ENCODE measurements around the gene GOLGA8T.
"Not testable (repeated sequence)": the region's sequence is repeated elsewhere in the genome, so short reads cannot be mapped to it uniquely, and the experiment has no call there.

GOLGA8T gene, protein sequence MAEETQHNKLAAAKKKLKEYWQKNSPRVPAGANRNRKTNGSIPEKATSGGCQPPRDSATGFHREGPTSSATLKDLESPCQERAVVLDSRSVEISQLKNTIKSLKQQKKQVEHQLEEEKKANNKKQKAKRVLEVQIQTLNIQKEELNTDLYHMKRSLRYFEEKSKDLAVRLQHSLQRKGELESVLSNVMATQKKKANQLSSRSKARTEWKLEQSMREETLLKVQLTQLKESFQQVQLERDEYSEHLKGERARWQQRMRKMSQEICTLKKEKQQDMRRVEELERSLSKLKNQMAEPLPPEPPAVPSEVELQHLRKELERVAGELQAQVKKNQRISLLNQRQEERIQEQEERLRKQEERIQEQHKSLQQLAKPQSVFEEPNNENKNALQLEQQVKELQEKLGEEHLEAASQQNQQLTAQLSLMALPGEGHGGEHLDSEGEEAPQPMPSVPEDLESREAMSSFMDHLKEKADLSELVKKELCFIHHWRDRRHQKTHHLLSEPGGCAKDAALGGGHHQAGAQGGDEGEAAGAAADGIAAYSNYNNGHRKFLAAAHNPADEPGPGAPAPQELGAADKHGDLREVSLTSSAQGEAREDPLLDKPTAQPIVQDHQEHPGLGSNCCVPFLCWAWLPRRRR

DNA sequence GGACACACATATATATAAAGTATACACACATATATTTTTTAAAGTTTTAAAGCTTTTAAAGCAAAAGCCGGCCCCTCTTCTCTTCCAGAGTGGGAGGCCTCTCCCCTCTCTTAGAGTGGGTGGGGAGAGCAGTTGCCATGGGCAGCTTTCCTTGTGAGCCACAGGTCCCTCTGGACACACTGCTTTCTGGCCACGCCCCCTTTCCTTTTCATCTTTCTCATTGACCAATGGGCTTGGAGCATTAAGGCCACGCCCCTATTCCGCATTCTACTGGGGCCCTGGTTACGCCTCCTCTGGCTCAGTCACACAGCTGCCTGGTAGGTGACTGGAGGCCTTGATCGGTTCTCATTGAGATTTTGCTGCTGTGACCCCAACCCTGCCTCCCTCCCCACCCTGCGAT lies at the start of gene GOLGA8T:
TSS of gene GOLGA8T (plus strand) at position 301 of the 400 bp plus-strand sequence. CDS start at position 399, 98 bp downstream.
- not testable (repeated sequence) for DNase-seq

DNA sequence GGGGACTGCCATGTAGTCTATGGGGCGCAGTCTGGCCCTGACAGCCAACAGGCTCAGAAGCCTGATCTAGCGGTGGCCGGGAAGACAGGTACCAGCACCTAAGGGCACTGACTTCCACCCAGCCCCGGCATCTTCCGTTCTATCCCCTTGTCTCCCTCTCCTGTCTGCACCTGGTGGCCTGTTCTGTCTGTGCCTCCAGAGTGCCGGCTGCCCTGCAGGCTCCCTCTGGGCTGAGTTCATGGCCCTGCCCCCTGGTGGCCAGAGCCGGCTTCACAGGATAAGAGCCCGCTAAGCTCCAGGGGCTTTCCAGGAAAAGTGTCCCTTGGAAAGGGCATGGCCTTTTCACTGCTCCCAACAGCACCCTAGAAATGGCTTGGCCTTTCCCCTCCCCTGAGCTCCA lies 37.0 kb upstream of the GOLGA8T start:
- DNase-seq = not testable (repeated sequence)

DNA sequence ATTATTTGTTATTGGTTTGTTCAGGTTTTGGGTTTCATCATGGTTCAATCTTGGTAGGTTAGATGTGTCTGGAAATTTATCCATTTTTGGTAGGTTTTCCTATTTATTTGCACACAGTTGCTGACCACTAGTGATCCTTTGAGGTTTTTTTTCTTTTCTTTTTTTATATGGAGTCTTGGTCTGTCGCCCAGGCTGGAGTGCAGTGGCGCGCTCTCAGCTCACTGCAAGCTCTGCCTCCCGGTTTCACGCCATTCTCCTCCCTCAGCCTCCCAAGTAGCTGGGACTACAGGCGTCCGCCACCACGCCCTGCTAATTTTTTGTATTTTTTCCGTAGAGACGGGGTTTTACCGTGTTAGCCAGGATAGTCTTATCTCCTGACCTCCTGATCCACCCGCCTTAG lies 32.0 kb upstream of the GOLGA8T start:
- DNase-seq = not testable (repeated sequence)

DNA sequence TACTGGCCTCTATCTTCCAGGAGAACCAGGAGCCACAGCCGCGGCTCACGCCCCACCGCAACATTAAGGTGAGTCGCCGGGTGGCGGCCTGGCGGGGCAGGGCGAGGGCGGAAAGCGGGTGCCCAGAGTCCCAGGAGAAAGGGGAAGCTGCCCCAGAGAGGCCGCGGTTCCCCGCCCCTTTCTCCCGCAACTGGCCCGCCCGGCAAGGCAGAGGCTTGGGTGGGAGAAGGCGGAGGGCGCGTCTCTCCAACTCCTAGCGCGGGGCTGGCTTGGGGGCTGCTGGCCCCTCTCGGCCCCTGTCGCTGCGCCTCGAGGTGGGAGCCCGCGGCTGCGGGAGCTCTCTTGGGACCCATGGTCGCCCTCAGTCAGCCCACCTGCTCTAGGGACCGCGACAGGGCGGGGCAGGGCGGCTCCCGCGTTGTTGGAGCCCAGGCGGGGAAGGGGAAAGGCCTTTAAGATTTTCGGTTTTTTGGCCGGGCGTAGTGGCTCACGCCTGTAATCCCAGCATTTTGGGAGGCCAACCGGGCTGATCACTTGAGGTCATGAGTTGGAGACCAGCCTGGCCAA lies 30.8 kb upstream of the GOLGA8T start:
- DNase-seq = not testable (repeated sequence)

DNA sequence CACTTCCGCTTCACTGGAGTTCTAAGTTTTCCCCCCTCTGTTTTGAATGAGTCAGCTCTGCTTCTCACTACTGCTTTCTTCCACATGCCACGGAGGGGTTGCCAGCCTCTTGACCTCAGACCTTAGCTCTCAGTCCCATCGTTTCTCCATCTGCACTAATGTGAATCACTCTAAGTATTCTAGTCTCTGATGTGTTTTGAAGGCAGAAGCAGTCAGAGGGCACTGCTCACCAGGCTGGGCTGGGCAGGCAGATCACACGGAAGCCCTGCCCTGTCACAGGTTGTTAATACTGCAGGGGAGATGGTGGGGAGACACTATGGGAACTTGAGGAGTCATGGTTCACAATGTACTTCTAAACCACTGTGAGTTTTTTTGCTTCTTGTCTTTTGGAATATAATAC lies 24.3 kb upstream of the GOLGA8T start:
- DNase-seq = not testable (repeated sequence)

DNA sequence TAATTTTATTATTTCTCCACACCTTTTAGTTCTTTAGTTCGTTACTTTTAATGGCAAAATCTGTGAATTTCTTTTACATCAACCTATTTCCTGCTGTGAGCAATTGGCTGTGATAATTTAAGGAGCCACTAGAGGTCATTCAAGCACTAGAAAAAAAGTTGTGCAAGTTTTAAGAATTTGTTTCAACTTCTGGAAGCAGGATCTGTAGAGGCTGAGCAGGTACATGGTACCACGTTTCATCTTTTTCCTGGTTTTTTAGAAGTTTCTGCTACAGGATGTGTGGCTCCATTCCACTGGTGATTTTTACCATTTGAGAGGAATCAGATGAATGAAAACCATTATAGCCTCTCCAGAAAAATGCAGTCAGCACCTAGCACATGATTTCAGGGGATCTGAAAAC lies 4.8 kb upstream of the GOLGA8T start:
- DNase-seq = peak; percentile 17

DNA sequence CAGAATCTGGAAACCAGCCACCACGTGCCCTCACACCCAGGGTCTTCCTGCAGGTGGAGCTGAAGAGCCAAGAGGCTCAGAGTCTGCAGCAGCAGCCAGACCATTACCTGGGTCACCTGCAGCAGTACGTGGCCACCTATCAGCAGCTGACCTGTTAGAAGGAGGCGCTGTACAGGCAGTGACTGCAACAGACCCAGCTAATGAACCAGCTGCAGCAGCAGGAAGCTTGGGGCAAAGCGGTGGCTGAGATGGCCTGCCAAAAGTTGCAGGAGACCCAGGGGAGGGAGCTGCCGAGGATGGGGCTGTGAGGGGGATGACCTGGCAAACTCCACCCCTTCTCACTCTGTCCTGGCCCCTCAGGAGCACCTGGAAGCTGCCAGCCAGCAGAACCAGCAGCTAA lies 8.4 kb downstream of the GOLGA8T start:
- not testable (repeated sequence) for DNase-seq

DNA sequence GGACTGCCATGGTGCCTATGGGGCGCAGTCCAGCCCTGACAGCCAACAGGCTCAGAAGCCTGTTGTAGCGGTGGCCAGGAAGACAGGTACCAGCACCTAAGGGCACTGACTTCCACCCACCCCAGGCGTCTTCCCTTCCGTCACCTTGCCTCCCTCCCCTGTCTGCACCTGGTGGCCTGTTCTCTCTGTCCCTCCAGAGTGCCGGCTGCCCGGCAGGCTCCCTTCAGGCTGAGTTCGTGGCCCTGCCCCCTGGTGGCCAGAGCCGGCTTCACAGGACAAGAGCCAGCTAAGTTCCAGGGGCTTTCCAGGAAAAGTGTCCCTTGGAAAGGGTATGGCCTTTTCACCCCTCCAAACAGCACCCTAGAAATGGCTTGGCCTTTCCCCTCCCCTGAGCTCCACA lies 15.0 kb downstream of the GOLGA8T start:
- not testable (repeated sequence) for DNase-seq

DNA sequence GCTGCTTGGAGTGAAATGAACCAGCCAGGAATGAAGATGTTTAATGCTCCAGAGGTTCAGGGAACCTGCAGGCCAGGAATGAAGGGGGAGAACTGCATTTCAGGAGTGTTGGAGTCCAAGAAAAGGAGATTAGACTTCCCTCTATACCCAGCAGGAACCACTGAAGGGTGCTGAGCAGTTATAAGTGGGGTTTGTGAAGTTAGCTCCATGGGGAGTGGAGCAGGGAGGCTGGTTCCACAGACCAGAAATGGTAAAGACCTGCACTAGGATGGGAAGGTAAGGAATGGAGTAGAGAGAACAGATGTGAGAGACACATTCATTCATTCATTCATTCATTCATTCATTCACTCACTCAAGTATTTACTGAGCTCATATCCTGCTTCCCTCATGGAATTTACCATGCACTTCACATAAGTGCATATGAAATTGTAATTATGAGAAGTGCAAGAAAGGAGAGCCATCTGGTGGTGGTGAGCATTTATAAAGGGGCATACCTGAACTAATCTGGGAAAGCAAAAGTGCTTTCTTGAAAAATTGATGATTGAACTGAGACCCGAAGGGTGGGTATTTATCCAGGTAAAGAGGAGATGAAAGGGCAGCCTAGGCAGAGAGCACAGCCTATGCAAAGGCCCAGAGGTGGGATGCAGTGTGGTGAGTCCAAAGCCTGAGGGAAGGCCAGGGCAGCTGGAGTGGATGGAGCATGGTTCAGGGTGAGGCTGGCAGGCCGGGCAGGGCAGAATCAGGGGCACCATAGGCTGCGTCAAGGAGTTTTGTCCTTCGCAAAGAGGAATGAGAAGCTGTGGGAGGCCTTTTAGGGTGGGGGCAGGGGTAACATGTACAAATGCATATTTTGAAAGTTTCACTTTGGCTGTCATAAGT lies 27.9 kb downstream of the GOLGA8T start:
- not testable (repeated sequence) for DNase-seq

DNA sequence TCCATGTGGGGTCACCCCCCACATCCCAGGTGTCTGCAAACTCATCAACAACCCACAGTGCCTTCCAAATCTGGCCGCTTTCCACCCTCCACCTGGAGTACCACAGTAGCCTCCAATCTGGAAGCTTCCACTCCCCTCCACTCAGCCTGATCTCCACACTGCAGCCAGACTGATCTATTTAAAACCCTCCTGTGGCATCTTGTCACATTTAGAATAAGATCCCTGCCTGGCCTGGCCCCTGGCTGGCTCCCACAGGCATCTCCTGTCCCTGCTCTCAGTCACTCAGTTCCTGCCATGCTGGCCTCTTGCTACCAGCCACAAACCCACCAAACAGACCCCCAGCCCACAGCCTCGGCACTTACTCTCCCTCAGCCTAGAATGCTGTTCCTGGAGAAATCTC lies 28.9 kb downstream of the GOLGA8T start:
- DNase-seq = not testable (repeated sequence)

DNA sequence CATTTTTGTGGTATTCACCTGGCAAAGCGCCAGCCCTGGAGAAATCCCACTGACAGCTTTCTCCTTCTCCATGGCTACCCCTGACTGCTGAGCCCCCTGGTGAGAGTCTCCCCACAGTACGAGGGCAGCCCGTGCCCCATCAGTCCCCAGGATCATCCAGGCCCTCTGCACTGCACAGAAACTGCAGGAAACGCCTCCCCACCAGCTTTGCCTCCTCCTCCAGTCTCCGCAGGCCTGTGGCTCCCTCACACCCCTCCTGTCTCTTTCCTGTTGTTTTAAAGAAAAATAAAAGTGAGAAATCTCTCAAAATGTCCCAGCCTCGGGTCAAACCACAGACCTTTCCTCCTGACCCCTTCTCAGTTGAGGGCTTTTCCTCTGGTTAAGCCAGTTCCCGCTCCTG lies 29.4 kb downstream of the GOLGA8T start:
- DNase-seq = not testable (repeated sequence)

DNA sequence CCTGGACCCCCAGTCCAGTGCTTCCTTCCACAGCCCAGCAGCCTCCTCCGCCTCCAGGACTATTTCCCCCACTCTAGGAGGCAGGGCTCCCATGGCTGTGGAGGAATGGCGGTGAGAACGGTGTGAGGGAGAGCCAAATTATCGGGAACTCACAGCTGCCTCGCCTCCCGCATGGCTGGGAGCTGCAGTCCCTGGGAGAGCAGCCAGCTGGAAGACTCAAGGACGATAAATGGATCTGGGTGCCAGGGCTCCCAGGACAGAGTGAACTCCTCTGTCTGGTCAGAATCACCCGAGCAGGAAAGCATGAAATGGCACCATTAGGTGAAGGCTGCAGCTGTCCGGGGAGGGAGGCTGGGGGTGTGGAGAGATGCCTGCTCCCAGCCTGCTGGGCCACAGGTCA lies 32.6 kb downstream of the GOLGA8T start:
- not testable (repeated sequence) for DNase-seq

DNA sequence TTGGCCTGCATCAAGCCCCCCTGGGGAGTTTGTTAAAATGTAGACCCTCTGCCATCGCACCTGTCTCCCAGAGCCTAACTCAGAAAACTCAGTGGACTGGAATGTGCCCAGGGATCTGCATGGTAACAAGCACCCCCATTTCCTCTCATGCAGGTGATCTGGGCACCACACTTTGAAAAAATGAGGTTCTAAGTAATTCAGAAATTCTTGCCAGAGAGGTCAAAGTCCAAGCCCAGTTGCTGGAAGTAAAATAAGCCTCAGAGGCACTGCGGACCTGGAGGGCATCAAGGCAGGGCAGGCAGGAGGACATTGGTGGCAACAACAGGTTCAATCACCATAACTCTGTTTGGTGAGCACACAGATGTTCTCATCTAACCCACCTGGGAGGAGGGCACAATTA lies 33.0 kb downstream of the GOLGA8T start:
- DNase-seq = not testable (repeated sequence)

DNA sequence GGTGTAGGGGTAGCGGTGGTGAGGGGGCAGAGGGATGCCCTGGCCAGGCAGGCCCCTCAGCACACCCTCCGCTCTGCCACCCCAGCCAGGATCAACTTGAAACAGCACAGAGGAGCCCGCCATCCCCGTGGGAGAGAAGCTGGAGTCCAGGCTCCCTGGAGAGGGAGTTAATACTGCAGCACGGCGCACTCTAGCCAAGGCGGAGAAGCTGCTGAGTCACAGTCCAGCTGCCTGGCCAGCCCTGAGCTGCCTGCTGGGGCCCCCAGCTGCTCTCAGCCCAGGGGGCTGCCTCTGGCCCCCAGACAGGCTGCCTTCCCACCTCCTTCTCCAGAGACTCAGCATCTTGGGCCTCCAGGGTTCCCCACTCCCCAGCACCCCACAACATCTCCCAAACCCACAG lies 36.6 kb downstream of the GOLGA8T start:
- not testable (repeated sequence) for DNase-seq

DNA sequence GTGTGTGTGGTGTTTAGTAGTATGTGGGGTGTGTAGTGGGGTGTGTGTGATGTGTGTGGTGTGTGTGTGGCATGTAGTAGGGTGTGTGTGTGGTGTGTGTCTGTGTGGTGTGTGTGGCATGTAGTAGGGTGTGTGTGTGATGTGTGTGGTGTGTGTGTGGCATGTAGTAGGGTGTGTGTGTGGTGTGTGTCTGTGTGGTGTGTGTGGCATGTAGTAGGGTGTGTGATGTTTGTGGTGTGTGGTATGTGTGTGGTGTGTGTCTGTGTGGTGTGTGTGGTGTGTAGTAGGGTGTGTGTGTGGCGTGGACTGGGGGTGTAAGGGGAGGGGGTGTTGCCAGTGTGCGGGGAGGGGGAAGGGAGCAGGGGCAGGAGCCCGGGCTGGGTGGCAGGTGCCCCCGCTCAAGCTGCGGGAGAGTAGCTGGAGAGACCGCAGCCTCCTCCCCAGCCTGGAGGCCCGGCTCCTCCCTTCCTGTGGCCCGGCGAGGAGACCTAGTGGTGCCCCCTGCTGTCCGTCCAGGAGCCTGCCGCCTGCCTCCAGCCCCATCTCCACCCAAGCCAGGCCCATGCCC lies 38.3 kb downstream of the GOLGA8T start:
- peak; percentile 79 for DNase-seq

DNA sequence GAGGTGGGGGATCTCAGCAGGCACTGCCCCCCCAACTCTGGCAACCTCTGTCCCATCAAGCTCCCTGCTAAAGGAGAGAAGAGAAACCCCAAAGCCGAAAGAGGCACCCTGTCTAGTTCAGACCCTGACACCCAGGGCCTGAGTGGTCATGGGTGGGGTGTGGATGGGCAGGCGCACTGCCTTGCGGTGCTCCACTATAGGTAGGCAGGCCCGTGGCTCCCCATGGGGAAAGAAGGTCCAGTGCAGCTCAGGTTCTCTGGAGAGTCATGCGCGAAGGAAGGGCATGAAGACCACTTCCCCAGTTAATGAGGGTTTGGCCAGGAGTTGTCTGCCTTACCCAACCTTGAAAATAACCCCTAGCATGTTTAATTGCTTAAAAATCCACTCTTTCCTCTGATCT lies 40.4 kb downstream of the GOLGA8T start:
- not testable (repeated sequence) for DNase-seq

DNA sequence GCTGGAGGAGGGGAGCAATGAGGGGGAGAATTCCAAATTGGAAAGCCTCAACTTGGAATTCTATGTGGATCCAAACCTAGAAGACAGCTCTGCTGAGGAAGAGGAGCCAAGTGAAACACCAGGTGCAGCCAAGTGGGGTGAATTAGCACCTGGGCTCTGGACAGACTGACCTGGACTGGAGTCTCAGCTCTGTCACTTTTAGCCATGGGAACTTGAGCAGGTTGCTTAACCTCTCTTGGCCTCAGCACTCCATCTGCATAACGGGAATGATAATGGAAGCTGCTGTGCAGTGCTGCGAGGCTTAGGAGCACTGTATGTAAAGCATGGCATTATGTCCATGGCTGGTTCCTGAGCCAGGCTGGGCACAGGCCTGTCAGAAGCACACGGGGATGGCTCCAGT lies 41.8 kb downstream of the GOLGA8T start:
- DNase-seq = not testable (repeated sequence)

DNA sequence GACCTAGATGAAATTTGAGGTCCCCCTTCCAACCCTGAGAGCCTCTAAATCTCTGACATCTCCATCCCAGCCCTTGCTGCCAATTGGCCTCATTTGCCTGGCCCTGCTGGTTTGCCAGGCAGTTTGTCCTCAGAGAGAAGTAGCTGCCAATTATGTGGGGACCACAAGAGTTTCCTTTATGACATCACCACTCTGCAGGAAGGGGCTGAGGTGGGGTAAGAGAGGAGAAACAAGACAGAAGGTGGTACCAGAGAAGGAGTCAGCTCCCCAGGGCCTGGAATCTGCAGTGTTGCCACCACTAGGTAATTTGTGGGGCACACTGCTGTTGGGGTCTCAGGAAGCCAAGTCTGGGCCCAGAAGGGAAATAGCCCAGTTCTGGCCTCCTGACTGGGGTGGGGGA lies 45.0 kb downstream of the GOLGA8T start:
- DNase-seq = not testable (repeated sequence)

DNA sequence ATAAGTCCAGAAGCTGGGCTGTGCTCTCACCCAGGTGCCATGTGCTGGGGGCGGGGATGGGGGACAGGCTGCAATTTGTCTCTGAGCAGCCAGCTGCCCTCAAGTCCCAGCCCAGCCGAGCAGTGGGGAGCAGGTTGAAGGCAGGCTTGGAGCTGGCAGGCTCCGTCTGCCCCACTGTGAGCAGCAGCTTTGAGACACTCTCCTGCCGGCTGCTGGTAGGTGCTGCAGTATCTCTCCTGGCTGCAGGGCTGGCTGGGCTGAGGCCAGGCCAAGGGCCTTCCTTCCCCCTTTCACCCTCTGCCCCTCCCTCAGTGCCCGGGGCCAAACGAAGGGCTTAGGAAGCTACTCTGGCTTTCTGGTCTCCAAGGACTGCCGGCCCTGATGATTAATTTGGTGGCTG lies 50.6 kb downstream of the GOLGA8T start:
- DNase-seq = not testable (repeated sequence)

DNA sequence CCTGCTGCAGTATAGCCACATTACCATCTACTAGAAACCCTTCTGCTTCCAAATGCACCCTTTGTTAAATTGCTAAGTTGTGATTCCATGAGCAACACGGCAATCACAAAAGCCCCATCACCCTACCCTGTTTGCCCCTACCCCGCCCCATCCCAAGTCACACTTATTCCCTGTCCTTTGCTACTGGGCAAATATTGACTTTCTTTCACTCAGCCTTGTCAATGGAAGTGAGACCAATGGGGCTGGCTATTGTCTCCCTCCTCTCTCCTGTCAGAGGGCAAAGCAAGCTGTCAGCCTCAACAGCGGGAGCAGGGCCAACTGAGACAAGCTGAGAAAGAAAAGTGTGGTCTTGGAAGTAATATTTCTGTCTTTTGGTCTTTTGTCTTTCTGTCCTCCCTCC lies 52.6 kb downstream of the GOLGA8T start:
- DNase-seq = not testable (repeated sequence)

DNA sequence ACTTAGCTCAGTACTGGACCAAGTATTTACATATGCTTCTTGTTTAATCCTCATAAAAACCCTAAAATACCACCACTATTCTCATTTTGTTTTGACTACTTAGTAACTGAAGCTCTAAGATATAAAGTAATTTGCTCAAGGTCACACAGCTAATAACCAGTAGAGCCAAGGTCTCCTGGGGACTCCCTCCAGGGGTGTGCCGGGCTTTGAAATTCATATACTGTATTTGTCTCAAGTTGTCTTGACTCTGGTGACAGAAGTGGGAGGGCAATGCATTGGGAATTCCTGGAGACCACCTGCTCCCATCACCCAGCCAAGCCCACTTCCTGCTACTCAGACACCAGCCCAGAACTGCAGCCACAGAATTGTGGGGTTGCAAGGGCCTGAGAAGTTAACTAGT lies 54.9 kb downstream of the GOLGA8T start:
- not testable (repeated sequence) for DNase-seq

DNA sequence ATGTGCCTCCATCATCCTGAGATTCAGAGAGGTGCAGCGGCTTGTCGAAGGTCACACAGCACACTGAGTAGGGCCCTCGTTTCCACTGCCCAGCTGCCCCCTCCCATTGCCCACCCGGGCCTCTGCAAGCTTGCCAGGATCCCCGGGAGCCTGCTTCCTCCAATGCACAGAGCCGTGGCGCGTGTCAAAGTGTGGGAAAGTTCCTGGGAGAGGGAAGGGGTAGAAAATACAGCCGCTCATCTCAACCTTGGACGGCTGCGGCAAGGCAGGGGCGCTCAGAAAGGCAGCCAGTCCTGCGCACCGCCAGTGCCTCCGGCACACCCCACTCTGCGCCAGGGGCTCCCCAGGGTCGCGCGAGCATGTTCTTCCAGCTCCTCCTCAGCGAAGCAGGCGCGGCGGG lies 56.3 kb downstream of the GOLGA8T start:
- not testable (repeated sequence) for DNase-seq
